NCI-H1105 treated with DMSO at 0.1 percent for 48 hours (cell line): ENCODE measurements around the gene TGFBR3.

Source experiments
- DNase-seq: peaks from one replicate; lab custom pipeline; 2025; lab: John Stamatoyannopoulos, UW

Gene TGFBR3

GRCh38 chr1:91826649-91827048, 59.3 kb downstream of the TGFBR3 start:
- no peak for DNase-seq

GRCh38 chr1:91826248-91826647, 59.7 kb downstream of the TGFBR3 start:
- DNase-seq, result no peak

DNA sequence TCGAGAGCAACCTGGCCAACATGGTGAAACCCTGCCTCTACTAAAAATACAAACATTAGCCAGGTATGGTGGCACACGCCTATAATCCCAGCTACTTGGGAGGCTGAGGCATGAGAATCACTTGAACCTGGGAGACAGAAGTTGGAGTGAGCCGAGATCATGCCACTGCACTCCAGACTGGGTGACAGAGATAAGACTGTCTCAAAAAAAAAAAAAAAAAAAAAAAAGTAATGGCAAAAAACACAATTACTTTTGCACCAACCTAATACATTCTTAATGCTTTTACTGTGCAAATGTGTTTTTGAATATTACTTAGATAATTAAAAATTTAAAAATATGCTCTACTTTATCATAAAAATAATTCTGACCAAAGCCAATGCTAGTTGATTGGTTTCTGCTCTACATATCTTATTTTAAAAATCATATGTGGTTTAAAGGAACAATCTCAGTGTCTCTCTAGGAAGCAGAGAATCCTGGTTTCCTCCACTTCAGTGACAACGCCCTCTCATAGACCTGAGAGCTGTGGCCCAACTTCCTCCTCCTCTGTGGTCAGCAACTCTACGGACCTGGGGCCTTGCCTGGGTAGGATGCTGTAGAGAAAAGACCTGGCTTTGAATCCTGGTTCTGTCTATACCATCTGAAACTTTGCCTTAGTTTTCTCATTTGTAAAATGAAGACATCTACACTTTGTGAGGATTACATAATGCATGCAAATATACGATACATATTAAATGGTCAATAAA, 64.7 kb downstream of the TGFBR3 start:
- DNase-seq, result no peak

DNA sequence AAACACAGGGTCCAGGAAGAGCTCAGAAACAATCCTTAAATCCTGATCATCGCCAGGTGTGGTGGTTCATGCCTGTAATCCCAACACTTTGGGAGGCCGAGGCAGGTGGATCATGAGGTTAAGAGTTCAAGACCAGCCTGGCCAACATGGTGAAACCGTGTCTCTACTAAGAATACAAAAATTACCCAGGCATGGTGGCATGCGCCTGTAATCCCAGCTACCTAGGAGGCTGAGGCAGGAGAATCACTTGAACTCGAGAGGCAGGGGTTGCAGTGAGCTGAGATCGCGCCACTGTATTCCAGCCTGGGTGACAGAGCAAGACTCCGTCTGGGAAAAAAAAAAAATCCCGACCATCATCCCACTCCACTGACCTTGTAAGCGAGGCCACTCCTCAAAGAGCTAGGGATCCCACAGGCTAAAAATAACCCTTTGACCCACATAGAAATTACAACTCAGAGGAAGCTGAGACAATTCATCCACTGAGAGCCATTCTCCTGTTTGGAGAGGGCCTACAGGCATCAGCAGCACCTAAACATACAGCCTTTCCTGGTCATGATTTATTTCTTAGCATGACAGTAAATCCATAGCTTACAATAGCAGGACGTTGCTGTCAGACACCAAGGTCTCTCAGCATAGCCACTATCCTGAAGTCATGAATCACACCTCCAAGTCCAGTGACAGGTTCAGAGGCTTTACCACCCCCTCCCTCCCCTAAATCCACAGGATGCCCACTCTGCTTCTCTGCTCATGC, 66.7 kb downstream of the TGFBR3 start:
- DNase-seq, result no peak

DNA sequence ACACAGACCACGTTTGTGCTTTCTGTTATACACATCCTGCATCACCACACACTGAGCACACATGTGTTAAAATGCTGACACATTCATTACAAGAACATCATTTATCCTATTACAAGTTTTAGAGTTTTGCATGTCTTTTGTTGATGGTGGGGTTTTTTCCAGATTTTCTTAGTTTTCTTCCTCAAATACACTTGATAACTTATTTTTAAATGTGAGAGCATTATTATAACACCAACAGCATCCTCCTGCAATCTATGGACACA, 67.3 kb downstream of the TGFBR3 start:
- no peak for DNase-seq

GRCh38 chr1:91817211-91817905, 68.6 kb downstream of the TGFBR3 start:
- DNase-seq, result no peak

DNA sequence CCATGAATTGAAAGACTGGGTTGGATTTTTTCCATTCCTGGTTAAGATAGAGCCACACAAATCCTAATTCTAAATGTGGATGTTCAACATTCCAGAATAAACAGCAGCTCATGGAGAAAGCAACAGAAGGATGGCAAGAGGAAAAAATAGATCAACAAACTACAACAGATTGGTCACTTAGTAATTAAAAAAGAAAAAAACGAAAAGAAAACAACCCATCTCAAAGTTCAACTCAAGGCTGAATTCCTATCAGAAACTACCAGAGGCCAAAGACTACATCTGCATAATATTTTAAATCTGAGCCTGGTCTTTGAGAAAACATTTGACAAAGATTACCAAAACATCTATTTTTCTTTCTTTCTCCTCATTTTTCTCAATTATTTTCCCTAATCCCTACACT, 69.9 kb downstream of the TGFBR3 start:
- DNase-seq, result no peak

GRCh38 chr1:91814448-91814847, 71.5 kb downstream of the TGFBR3 start:
- no peak for DNase-seq

DNA sequence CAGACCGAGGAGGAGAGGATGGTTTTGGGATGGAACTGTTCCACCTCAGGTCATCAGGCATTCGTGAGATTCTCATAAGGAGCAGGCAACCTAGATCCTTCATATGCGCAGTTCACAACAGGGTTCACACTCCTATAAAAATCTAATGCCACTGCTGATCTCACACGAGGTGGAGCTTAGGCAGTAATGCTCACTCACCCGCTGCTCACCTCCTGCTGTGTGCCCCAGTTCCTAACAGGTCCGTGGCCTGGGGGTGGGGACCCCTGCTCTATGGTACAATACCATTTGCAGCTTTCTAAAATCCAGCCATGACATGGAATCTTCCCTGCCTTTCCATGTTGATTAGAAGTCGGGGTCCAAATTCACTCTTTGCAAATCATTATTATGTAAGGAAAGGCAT, 72.1 kb downstream of the TGFBR3 start:
- DNase-seq, result no peak

GRCh38 chr1:91811363-91812025, 74.5 kb downstream of the TGFBR3 start:
- DNase-seq, result no peak

DNA sequence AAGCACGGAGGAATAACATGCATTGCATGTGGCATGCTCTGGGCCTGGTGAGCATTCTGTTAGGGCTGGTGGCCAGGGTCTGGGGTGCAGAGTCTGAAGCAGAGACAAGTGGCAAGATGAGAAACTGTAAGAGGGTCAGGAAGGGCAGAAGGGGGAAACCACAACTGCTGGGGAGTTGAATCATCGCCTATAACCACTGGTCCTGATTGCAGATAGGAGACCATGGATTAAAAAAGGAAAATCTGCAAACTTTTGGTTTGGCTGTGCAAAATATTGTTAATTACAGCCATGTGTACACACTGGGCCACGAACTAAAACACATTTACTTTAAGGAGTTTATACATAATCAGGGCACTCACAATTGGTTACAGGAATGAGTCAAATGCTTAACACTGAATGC, 76.6 kb downstream of the TGFBR3 start:
- DNase-seq, result no peak

DNA sequence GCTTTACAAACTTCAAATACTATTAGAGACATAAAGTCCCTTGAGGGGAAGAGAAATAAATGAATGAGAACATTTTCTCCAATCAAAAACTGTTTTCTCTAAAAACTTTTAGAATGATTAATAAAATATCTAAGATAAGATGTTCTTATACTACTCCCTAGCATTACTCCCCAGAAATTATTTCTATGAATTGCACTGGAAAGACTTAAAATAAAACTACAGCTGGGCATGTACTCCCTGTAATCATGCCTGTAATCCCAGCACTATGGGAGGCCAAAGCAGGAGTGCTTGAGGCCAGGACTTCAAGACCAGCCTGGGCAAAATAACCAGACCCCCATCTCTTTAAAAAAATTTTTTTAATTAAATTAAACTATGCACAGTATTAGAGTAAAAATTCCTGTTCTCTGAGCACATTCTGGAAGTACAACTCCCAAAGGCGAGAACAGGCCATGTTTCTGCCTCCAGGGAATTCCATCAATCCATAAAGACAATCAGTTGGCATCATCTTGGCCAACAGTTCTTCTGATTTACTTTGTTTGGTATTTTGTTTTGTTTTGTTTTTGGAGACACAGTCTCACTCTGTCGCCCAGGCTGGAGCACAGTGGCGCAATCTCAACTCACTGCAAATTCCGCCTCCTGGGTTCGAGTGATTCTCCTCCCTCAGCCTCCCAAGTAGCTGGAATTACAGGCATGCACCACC, 77.9 kb downstream of the TGFBR3 start:
- DNase-seq, result no peak

DNA sequence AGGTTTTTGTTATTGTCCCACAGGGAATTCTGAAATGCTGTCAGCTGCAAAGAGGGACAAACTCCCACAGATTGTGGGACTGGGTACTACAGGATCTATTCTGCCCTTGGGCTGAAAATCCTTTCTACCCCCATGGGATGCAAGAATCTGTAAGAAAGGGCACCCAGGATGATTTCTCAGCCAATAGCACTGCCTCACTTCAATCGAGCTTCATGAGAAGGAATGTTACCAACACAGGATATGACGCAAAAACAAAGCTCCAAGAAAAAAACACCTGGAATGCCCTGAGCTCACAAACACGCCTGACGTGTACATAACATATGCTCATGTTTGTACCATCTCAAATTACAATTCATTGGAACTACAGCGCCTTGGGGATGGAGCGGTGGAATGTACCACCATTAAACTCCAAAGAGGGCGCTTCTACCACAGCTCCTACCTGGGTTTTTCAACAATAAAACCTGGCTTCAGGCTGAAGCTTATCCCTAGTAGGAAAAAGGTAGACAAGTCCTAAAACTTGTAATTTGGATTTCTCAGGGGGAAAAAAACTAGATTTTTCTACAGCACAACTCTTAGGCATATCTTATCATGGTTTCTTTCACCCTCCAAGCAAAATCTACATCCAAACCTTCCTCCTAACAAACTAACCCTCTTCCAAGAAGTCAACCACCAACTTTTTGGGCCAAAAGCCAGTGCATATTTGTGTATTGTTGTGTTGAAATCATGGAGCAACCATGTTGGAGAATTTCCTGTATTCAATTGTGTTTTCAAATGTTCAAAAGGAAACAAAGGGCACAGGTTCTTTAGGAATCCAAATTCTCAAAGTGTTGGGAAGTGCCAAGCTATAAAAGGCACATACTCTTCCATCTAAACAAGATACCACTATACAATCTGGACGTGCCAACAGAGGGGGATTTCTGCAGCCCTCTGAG, 78.9 kb downstream of the TGFBR3 start:
- DNase-seq, result no peak

GRCh38 chr1:91806181-91806768, 79.7 kb downstream of the TGFBR3 start:
- DNase-seq, result no peak

DNA sequence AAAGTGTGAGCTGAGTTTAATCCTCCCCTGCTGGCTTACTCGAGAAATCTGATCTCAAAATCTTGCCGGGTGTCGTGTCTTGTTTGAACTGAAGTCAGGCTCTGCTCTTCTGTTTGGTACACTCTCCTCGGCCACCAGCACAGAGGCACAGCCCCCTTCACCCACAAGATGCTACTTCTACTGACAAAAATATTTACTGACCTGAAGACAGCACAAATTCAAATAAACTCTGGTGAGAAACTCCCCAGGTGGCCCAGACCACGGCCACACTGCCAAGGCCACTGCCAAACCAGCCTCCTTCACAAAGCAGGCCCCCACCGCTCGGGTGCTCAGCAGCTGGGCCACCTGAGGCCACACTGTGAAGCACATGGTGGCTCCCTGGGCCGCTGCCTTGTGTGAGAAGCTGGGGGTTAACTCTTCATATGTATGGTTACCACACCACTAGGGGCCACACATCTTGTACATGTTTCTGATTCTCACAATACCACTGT, 80.6 kb downstream of the TGFBR3 start:
- no peak for DNase-seq

DNA sequence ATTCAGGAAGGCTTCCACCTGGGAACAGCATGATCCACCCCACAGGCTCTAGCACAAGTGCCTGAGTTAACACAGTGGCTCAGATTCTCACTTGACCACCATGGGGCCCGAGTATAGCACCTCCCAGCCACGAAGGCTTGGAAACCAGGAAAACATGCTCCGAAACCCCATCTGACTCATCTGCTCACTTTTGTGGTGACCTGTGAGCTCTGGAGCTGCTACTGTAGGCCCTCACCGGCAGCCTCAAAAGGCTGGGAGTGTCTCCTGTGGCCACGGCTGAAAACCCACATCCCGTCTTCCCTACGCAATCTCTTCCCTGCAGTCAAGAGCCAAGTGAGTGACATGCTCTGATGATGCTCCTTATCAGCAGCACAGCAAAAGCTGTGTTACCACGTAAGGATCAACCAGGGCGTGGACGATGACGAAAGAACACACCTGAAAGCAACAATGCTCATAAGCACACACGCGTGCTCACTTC, 81.4 kb downstream of the TGFBR3 start:
- DNase-seq, result no peak

- DNase-seq, result no peak
These were observed 82.0 kb downstream of the TGFBR3 start for GRCh38 chr1:91803847-91804545.

- no peak for DNase-seq
These were observed 82.8 kb downstream of the TGFBR3 start for GRCh38 chr1:91803123-91803522.

DNA sequence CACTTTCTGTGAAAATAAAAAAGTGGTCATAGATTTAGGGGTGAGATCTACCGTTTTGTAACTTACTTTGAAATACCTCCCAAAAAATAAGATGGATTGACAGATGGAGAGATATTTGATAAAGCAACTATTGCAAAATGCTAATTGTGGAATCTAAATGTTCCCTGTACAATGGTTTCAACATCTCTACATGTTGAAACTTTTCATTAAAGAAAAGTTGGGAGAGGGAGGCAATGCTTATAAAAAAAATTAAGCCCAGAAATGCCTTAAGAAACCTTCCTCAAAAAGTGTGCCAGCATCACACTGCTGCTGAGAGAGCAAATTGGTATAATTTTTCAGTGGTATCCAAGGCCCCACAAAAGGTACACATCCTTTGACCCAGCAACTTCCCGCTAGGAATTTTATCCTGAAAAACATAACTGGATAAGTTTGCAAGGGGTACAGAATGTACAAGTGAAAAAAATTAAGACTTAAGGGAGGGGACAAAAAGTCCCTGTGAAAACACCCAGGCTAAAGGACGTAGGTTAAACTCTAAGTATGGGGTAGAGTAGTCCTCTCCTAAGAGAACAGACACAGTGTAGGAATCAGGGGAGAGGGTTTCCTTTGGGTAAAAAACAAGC, 84.3 kb downstream of the TGFBR3 start:
- DNase-seq, result no peak
